HepG2 (cell line): ENCODE measurements around the gene PANK4. TPM values are rescaled to one million over a fixed set of nuclear protein-coding genes. Genes with fewer than 3 reads are reported as not detected.
A peak's percentile ranks its signal among the peaks of the same experiment; 100 is the strongest.

ENCODE experiments used
- ATAC-seq: fragments of 200-7000 bp; cut with Tn5 transposase; 3 replicates; pipeline ENCODE4 v1.9.1; 2020; ENCODE audit warnings: mild to moderate bottlenecking, moderate library complexity
- BruUV-seq: library from RNA; stranded (reverse); fragments of 400-500 nt; replicated peaks from 2 replicates; lab custom pipeline; 2021; lab: Mats Ljungman, UMichigan
- CTCF ChIA-PET: fragments of 300-600 bp; formaldehyde crosslinking; extraction: SDS; loops from one replicate; lab custom pipeline; 2021; ENCODE audit warnings: low total read pairs, inconsistent platforms, low intra/inter-chr PET ratio; lab: Yijun Ruan, JAX
- POLR2A ChIA-PET: fragments of 350-600 bp; sonication (Branson Sonifier 250); formaldehyde crosslinking; loops from one replicate; lab custom pipeline; 2020; ENCODE audit warnings: antibody characterized with exemption, inconsistent platforms; lab: Yijun Ruan, JAX
- DNase-seq: peaks from one replicate; pipeline ENCODE4 v3.0.0-alpha.2; 2015; ENCODE audit warnings: low spot score
- FAIRE-seq: peaks from 3 replicates; lab custom pipeline; 2011; peaks lifted over from hg19 to GRCh38; lab: Jason Lieb, UNC
- H2AFZ ChIP-seq: one replicate; pipeline ENCODE4 v1.6.1; 2011; ENCODE audit warnings: low read length, inconsistent platforms
- H3K27ac ChIP-seq: fragments of 300-600 bp; 3 replicates; pipeline ENCODE4 v1.8.0; 2011; ENCODE audit warnings: mixed run types, mild to moderate bottlenecking, mixed read lengths, low read length, inconsistent platforms; ENCODE audit not compliant: insufficient read depth; ENCODE audit errors: extremely low read length
- H3K27me3 ChIP-seq, 2 experiments: fragments of 200-600 bp in 1 of 2; 2 replicates in 1 of 2; 3 replicates in 1 of 2; pipeline versions ENCODE4 v1.6.0 to v1.8.0; 2011; ENCODE audit warnings: low read length in 2 of 2, mild to moderate bottlenecking in 2 of 2, moderate library complexity in 2 of 2, inconsistent platforms in 1 of 2; ENCODE audit not compliant: insufficient read depth in 2 of 2, control insufficient read depth in 1 of 2
- H3K36me3 ChIP-seq, 2 experiments: fragments of 200-600 bp in 1 of 2; replicated peaks in 1 of 2; 2 replicates in 1 of 2; 3 replicates in 1 of 2; pipeline versions ENCODE4 v1.5.1 to v1.8.0; 2011; ENCODE audit warnings: low read length in 2 of 2, inconsistent platforms in 1 of 2; ENCODE audit not compliant: insufficient read depth in 2 of 2, control insufficient read depth in 1 of 2
- H3K4me1 ChIP-seq: 2 replicates; pipeline ENCODE4 v1.5.1; 2012; ENCODE audit warnings: low read length, inconsistent platforms; ENCODE audit not compliant: insufficient read depth
- H3K4me2 ChIP-seq: 2 replicates; pipeline ENCODE4 v1.6.0; 2011; ENCODE audit warnings: low read depth, low read length, inconsistent platforms
- H3K4me3 ChIP-seq, 3 experiments: fragments of 200-600 bp in 1 of 3; sonication (generic), shearing (Covaris generic) in 1 of 3; replicated peaks in 1 of 3; 2 replicates each; pipeline ENCODE4 v1.5.1; 2011 to 2016; ENCODE audit warnings: low read length in 3 of 3, inconsistent platforms in 2 of 3, low read depth in 2 of 3, mild to moderate bottlenecking in 2 of 3, control low read depth in 1 of 3, mixed read lengths in 1 of 3; ENCODE audit not compliant: insufficient read depth in 1 of 3
- H3K79me2 ChIP-seq: one replicate; pipeline ENCODE4 v1.6.1; 2011; ENCODE audit warnings: low read length, inconsistent platforms; ENCODE audit not compliant: insufficient read depth
- H3K9ac ChIP-seq: 2 replicates; pipeline ENCODE4 v1.6.0; 2011; ENCODE audit warnings: mild to moderate bottlenecking, low read depth, low read length, inconsistent platforms; ENCODE audit not compliant: insufficient read depth
- H3K9me3 ChIP-seq: 2 replicates; pipeline ENCODE4 v1.5.1; 2012; ENCODE audit warnings: mild to moderate bottlenecking, low read length
- H4K20me1 ChIP-seq: 2 replicates; pipeline ENCODE4 v1.6.0; 2011; ENCODE audit warnings: inconsistent platforms, mild to moderate bottlenecking, low read length, moderate library complexity; ENCODE audit not compliant: insufficient read depth
- AGO1 ChIP-seq: fragments of 200-400 bp; formaldehyde crosslinking; IDR thresholded peaks from 2 replicates; pipeline ENCODE4 v1.6.1; 2017; ENCODE audit warnings: mild to moderate bottlenecking, low read depth, low read length, moderate library complexity; ENCODE audit not compliant: poor library complexity, severe bottlenecking
- BORCS8-MEF2B ChIP-seq: sonication (generic); formaldehyde crosslinking; IDR thresholded peaks from 2 replicates; pipeline ENCODE4 v1.8.0; 2022; ENCODE audit warnings: mild to moderate bottlenecking, missing genetic modification reagents
- HNRNPK ChIP-seq: fragments of 200-400 bp; formaldehyde crosslinking; IDR thresholded peaks from 2 replicates; pipeline ENCODE4 v1.6.1; 2018; ENCODE audit warnings: low read length, low read depth, moderate library complexity, mild to moderate bottlenecking; ENCODE audit not compliant: poor library complexity, severe bottlenecking
- HNRNPLL ChIP-seq: fragments of 200-400 bp; formaldehyde crosslinking; IDR thresholded peaks from 2 replicates; pipeline ENCODE4 v1.6.1; 2017; ENCODE audit warnings: mild to moderate bottlenecking, low read depth, low read length; ENCODE audit not compliant: poor library complexity, severe bottlenecking
- KDM2A ChIP-seq: sonication (generic); formaldehyde crosslinking; IDR thresholded peaks from 2 replicates; pipeline ENCODE4 v1.4.0; 2020; ENCODE audit warnings: low read depth, missing genetic modification reagents, borderline replicate concordance
- WGBS: methylation state at CpG from one replicate; pipeline ENCODE4 v1.1.6; 2017; ENCODE audit warnings: low lambda C conversion rate; 5-methylcytosine and 5-hydroxymethylcytosine counted together
- in situ Hi-C: cut with HindIII; loops from 2 replicates; pipeline ENCODE4 v1.10.0; 2017; ENCODE audit warnings: low pct_unique_long_range_greater_than_20kb; ENCODE audit not compliant: extremely low pct_ligation_motif_present
- intact Hi-C: fragments of 100-400 bp; cut with micrococcal nuclease; formaldehyde crosslinking; loops from one replicate; pipeline ENCODE4 v1.10.0; 2022; ENCODE audit not compliant: unreplicated experiment
- polyA plus RNA-seq, 8 experiments: library from polyadenylated mRNA; depleted of rRNA in 3 of 8; stranded (reverse) in 7 of 8; unstranded in 1 of 8; fragments of >200 nt; fragmentation: Illumina TruSeq in 4 of 8; extraction: Trizol in 4 of 8; gene quantifications; 2 replicates each; pipeline versions ENCODE4 v1.2.1 to v1.2.3, GENCODE V29; 2011 to 2016; ENCODE audit warnings: low read depth in 4 of 8, missing spikeins in 1 of 8, mixed read lengths in 1 of 8; ENCODE audit not compliant: insufficient read depth in 1 of 8
- total RNA-seq, 5 experiments: library from RNA; depleted of rRNA; stranded (reverse); fragments of >200 nt; fragmentation: Illumina TruSeq; extraction: Trizol; gene quantifications; 2 replicates each; pipeline ENCODE4 v1.2.3, GENCODE V29; 2016; ENCODE audit warnings: low read depth in 1 of 5

The PANK4 gene
- total and polyA plus RNA-seq, 2 of the 13 experiments (the other 11 are each of a cell fraction or from before 2014, with no cell fraction given): 17.4 to 19.3 TPM

DNA sequence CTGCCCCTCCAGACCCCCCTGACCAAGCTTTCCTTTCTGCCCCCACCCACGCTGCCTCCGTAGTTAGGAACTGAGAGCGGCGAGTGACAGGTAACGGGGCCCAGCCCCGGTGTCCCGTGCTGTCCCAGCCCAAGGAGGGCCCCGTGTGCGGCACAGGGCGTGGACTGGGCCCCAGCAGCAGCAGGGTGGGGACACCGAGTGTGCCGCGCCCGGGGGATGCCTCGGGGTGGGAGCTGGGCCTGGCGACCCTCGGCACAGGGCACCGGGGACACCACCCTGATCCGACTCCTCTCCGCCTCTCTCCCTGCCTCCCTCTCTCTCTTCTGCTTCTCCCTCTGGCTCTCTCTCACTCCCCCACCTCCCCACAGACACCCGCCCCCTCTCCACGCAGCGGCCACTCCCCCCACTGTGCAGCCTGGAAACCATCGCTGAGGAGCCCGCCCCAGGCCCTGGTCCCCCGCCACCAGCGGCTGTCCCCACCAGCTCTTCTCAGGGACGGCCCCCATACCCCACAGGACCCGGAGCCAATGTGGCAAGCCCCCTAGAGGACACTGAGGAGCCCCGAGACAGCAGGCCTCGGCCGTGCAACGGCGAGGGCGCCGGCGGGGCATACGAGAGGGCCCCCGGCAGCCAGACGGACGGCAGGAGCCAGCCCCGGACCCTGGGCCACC lies 22.7 kb downstream of the PANK4 start:
- H3K9ac ChIP-seq: no peak overlapping the region
- FAIRE-seq (no peak), DNase-seq (no peak), ATAC-seq (peak; percentile 10)
- WGBS: 37% methylated on average over 37 of the region's 42 CpGs
- TF ChIP-seq BORCS8-MEF2B (CRISPR knock-in tag) (no peak), HNRNPLL (peak; percentile 2), AGO1 (peak; percentile 2)
- in situ Hi-C loops (loop anchor here (25.0 kb wide), 1 partner anchor 316 kb away; the partner anchor contains the start of gene FAAP20), intact Hi-C loops (no loop called here)
- peaks cover 15 to 43% of the 10 kb centered on the region in 2 experiments for H3K27me3 ChIP-seq
- H4K20me1 ChIP-seq: no peaks in the 10 kb centered on the region
- H3K36me3 ChIP-seq: no peaks in the 10 kb centered on the region; a peak in 1 of 5 replicates
- peaks cover 11% of the 10 kb centered on the region for H3K4me1 ChIP-seq
- no peaks in the 10 kb centered on the region for H3K79me2 ChIP-seq
- H3K4me2 ChIP-seq: no peak overlapping the region
- H3K4me3 ChIP-seq: no peak overlapping the region
- H2AFZ ChIP-seq: no peak overlapping the region
- BruUV-seq: no TSS peak
- H3K27ac ChIP-seq: no peak overlapping the region
- H3K9me3 ChIP-seq: no peaks in the 10 kb centered on the region
- ChIA-PET POLR2A (no interaction called here), CTCF (no interaction called here)

DNA sequence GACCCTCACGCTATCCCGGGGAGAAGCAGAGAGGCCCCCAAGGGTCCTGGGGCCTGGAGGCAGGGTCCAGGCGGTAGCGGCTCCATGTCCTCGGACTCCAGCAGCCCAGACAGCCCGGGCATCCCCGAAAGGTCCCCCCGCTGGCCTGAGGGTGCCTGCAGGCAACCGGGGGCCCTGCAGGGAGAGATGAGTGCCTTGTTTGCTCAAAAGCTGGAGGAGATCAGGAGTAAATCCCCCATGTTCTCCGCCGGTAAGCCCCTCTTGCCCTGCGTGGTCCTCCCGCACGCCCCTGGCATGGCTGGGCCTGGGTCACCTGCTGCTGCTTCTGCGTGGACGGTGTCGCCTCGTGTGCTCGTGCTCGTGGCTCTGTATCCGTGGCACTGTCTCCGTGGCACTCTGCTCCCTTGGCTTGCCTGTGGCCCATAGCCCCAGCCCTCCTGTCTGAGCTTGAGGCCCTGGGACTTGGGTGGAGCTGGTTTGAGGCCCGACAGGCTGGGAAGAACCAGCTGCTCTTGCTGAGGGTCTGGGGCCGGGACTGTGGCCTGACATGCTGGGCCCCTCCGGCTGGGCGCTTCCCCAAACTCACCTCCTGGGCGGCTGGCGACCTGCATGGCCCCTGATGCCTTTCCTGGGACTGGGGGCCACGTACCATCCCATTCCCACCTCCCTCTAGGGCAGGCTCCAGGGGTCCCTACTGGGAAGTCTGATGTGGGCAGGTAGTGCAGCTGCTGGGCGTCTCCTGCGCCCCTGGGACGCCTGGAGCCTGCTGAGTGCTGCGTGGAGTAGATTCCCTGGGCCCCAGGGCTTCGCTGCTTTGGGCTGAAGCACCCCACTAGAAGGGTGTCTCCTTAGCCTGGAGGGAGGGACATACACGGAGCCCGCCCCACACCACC lies 23.5 kb downstream of the PANK4 start:
- CTCF ChIA-PET: no interaction called here
- FAIRE-seq: no peak
- no peak for ATAC-seq

More for the DNA sequence above, 23.5 kb downstream of the PANK4 start:
- H3K27ac ChIP-seq: no peak overlapping the region
- WGBS: 64% methylated on average over 9 of the region's 36 CpGs
- H3K9me3 ChIP-seq: no peaks in the 10 kb centered on the region
- peaks cover 15 to 45% of the 10 kb centered on the region in 2 experiments for H3K27me3 ChIP-seq
- in situ Hi-C loops: loop anchor here (25.0 kb wide), 1 partner anchor 316 kb away; the partner anchor contains the start of gene FAAP20
- POLR2A ChIA-PET: no interaction called here
- H3K36me3 ChIP-seq: no peaks in the 10 kb centered on the region; a peak in 1 of 5 replicates
- H3K4me2 ChIP-seq: no peak overlapping the region
- intact Hi-C loops: no loop called here
- no peak overlapping the region for H2AFZ ChIP-seq
- H3K4me3 ChIP-seq: no peak overlapping the region
- TF ChIP-seq HNRNPK: no peak
- 0 out of 2 replicates have a peak, but pooled peaks have one; percentile 22 for TF ChIP-seq KDM2A (CRISPR knock-in tag)
- DNase-seq: no peak
- no peak overlapping the region for H3K9ac ChIP-seq
- no peaks in the 10 kb centered on the region for H4K20me1 ChIP-seq
- H3K4me1 ChIP-seq: peaks cover 11% of the 10 kb centered on the region
- no peaks in the 10 kb centered on the region for H3K79me2 ChIP-seq
- no TSS peak for BruUV-seq
